HG03354 (cell line): ENCODE results near the gene GLB1L2.

Experiments
- ATAC-seq: cut with Tn5 transposase; IDR thresholded peaks from one replicate; pipeline ENCODE4 v1.9.1; 2021; ENCODE audit warnings: mild to moderate bottlenecking; ENCODE audit not compliant: unreplicated experiment, poor library complexity, severe bottlenecking

Gene GLB1L2

GRCh38 chr11:134382257-134382656, 50.5 kb downstream of the GLB1L2 start:
- no peak for ATAC-seq

DNA sequence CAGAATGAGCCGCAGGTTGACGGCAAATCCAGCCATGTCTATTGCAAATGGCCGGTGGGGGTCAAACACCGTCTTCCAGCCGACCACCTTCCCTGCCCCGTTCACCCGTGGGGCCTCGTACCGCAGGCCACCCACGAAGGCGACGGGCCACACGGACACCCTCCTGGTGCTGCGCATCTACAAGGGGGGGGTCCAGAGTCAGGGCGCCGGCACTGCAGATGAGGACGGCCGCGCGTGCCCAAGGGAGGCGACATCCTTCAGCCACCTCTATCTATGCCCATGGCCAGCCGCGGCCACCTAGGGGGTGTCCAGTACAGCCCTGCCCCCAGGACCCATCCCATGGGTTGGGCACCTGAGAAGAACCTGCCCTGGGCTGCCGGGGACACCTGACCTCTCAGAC, 51.0 kb downstream of the GLB1L2 start:
- ATAC-seq = no peak

DNA sequence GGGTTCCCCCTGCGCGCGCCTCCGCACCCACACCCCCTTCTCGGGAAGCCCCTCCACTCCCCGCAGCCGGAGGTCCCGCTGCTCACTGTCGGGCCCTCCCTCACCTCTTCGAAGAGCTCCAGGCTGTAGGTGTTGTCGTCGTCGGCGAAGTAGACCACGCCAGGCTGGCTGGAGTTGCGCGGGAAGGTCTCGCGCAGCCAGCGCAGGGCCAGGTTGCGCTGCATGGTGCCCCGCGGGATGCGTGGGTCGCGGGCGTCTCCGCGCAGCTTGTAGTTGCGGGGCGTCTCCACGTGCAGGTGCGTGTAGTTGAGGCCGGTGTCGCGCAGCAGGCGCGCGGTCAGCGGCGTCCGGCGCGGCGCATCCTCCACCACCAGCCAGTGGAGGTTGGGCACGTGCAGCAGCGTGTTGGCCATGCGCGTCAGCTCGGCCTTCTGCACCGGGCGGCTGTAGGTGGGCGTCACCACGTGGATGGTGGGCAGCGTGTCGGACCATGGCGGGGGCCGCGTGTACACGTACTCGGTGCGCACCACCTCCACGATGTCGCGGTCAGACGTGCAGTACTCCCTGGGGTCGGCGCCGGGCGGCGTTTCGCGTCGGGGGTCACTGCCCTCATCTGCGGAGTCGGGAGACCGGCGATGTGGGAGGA, 51.9 kb downstream of the GLB1L2 start:
- ATAC-seq = no peak

- ATAC-seq = no peak
Measured at GRCh38 chr11:134384406-134384805, 52.6 kb downstream of the GLB1L2 start.

GRCh38 chr11:134385171-134385570, 53.4 kb downstream of the GLB1L2 start:
- ATAC-seq = no peak

DNA sequence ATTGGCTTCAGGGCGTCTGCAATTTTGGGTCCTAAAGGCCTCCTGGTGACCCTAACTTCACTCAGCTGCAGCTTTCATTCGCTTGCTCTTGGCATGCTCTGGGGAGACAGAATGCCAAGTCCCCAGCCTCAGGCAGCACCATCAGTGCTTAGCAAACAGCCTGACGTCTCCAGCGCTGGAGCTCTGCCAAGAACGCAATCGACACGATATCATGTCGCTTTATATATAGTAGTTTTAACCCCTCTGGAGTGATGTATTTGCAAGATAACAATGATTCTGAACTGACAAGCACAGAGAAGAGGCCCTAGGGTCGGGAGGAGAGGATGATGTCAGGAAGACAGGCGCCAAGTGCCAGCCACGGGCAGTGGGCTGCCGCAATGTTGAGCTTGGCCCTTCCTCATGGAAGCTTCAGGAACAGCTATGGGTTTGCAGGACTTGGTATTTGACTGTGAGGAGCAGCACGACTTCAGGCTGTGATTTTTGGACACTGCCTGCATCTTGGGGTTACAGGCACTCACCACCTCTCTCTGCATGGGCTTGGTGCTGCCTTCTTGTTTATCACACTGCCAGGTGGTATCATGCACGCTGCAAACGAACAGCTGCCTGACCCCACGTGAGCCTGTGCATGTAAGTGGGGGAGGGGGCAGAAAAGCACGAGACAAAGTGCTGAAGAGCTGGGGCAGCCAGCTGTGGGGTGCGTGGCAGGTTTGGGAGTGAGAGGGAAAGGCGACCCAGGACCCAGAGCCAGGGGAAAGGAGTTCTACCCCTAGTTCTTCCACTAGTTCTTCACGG, 54.2 kb downstream of the GLB1L2 start:
- no peak for ATAC-seq

DNA sequence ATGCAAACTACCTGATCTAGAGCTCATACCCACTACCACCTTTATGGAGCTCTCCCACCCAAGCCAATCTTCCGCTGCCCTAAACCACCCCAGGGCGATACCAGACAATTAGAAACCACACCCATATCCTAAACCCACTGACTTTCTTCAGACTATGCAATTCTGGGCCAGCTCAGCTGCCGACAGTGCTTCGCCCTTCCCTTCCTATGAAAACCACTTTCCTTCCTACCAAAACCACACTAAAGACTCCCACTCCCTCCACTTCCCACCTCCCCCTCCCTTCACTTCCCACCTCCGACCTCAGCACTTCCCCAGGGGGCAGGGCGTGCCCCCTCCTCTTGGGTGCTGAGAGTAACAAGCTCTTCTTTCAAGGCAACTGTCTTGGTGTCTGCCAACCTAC, 55.2 kb downstream of the GLB1L2 start:
- no peak for ATAC-seq

DNA sequence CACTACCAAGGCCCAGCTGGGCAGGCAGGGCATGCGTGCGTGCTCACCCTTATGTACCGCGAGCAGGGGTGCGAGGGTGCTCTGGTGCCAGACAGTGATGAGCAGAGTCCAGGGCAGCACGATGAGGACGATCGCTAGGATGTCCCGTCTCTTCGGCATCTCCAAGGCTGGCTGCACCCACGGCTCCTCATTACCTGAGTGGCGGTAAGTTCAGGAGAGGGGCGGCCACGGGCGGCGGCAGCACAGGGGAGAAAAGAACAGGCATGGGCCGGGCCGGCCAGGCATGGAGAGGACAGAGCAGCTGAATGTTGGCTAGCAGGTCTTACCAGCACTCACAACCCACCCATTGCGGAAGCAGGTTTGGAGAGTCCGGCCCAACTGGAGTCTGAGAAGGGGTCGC, 55.7 kb downstream of the GLB1L2 start:
- ATAC-seq = no peak

GRCh38 chr11:134388590-134388989, 56.8 kb downstream of the GLB1L2 start:
- no peak for ATAC-seq

GRCh38 chr11:134389464-134390180, 57.8 kb downstream of the GLB1L2 start:
- ATAC-seq = no peak

- no peak for ATAC-seq
Measured at GRCh38 chr11:134390706-134391569, 59.1 kb downstream of the GLB1L2 start.

DNA sequence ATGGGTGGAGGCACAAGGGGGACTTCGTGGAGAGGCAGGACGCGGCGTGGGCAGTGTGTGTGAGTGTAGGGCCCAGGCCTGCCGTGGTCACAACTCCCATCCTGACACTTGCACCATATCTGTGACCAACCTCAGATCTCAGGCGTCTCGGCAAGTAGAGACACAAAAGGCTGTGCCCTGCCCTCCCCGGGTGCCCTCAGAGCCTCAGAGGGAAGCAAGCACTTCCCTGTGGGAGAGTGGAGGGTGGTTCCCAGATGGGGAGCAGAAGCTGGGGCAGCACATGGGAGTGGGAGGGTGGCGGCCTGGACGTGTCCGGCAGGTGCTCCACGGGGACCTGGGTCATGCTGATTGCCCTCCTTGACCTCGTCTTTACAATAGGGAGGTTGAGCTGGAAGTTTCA, 59.9 kb downstream of the GLB1L2 start:
- ATAC-seq = no peak

GRCh38 chr11:134392953-134393615, 61.3 kb downstream of the GLB1L2 start:
- no peak for ATAC-seq

- no peak for ATAC-seq
Measured at GRCh38 chr11:134393638-134394037, 61.9 kb downstream of the GLB1L2 start.

DNA sequence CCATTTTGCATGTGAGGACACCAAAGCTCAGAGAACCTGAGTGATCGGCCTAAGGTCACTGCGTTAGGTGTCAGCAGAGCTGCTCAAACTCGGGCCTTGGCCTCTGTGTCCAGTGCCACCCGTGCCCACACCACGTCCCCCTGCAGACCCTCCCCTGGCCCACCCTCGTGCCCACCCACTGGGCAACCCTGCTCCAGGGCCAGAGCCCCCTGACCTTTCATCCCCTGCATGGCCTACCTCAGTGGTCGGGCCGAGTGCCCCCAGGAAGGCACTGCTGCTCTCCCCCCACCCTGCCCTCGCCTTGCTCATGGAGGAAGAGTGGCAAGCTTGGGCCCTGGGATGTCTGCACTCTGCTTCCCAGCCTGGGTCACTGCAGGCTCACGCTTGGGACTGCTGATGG, 62.5 kb downstream of the GLB1L2 start:
- ATAC-seq = no peak

- ATAC-seq = no peak
Measured at GRCh38 chr11:134395002-134395401, 63.2 kb downstream of the GLB1L2 start.

DNA sequence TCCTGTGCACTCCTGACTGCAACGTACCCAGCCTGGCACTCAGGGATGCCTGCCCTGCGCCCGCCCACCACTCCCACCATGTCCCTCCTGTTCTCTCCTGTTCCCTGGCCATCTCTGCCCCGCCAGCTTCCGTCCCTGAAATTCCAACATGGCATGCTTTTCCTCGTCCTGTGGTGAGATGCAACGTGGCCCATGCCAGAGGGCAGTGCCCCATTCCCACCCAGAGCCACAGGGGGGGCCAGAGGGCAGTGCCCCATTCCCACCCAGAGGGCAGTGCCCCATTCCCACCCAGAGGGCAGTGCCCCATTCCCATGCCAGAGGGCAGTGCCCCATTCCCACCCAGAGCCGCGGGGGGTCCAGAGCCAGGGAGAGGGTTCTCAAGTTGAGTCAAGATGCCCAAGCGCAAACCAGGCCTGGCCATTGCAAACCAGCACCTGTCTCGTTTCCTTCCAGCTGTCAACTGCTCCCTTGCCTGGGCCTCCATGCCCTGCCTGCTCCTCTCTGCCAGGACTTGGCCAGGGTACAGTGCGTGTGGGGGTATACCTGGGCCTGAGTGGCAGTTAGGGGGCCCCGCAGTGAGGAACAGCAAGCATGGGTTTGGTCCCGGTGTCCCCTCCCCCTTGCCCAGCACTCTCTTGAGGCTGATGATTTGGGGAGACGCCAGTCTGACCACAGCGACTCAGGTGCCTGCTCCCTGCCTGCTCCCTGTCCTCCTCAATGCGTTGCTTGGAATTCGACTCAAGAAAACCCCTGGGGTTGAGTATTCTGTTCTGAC, 65.7 kb downstream of the GLB1L2 start:
- no peak for ATAC-seq

GRCh38 chr11:134398079-134398444, 66.3 kb downstream of the GLB1L2 start:
- ATAC-seq = no peak
